HL-60 (cell line): ENCODE data around the gene MFSD6.

Experiments used
- DNase-seq, 2 experiments: peaks; one replicate each; pipeline ENCODE4 v3.0.0-alpha.2; 2010 to 2020; ENCODE audit warnings: low read depth in 1 of 2, low spot score in 1 of 2
- H3K27ac ChIP-seq: fragments of 250-450 bp; sonication (Bioruptor Pico); replicated peaks from 2 replicates; pipeline ENCODE4 v1.5.1; 2020; ENCODE audit warnings: mild to moderate bottlenecking, moderate library complexity
- H3K27me3 ChIP-seq: fragments of 250-450 bp; sonication (Bioruptor Pico); 2 replicates; pipeline ENCODE4 v1.5.1; 2021; ENCODE audit warnings: mild to moderate bottlenecking, moderate library complexity; ENCODE audit not compliant: insufficient read depth, poor library complexity, severe bottlenecking
- H3K4me3 ChIP-seq: replicated peaks from 2 replicates; pipeline ENCODE4 v1.5.1; 2011; ENCODE audit warnings: mild to moderate bottlenecking, control low read depth, low read length; ENCODE audit not compliant: insufficient read depth
- CTCF ChIP-seq: IDR thresholded peaks from one replicate; pipeline ENCODE4 v1.5.1; 2011; ENCODE audit warnings: low read length, control low read depth, inconsistent platforms; ENCODE audit not compliant: insufficient read depth
- GABPA ChIP-seq: IDR thresholded peaks from 2 replicates; pipeline ENCODE4 v1.6.1; 2012; ENCODE audit warnings: low read depth
- POLR2AphosphoS5 ChIP-seq: IDR thresholded peaks from 2 replicates; pipeline ENCODE4 v1.6.1; 2012; ENCODE audit warnings: low read depth
- REST ChIP-seq: IDR thresholded peaks from 2 replicates; pipeline ENCODE4 v1.6.1; 2012; ENCODE audit warnings: low read depth; ENCODE audit not compliant: insufficient replicate concordance
- SPI1 ChIP-seq: IDR thresholded peaks from 2 replicates; pipeline ENCODE4 v1.6.1; 2012; ENCODE audit warnings: low read depth, mild to moderate bottlenecking, borderline replicate concordance

The MFSD6 gene

DNA sequence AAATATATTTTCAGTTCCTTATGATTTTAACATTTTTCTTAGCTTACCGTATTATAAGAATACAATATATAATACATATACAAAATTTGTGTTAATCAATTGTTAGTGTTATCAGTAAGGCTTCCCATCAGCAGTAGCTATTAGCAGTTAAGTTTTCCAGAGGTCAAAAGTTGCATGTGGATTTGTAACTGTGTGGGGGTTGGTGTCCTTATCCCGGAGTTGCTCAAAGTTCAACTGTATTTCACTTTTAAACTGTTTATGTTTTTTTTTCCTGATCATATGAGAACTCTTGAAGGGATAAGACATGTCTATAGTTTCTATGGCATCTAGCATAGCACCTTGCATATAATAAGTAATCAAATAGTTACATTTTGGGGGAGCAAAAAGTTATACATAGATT lies 11.9 kb upstream of the MFSD6 start:
- Histone ChIP-seq H3K4me3 (no peak overlapping the region), H3K27me3 (peaks cover 6% of the 10 kb centered on the region), H3K27ac (no peak overlapping the region)
- no peak for DNase-seq
- TF ChIP-seq CTCF (no peak), REST (no peak), SPI1 (no peak), GABPA (no peak), POLR2AphosphoS5 (no peak)

- TF ChIP-seq REST = no peak
- no peak for TF ChIP-seq SPI1
- no peak for TF ChIP-seq GABPA
- no peak for TF ChIP-seq CTCF
- no peak for TF ChIP-seq POLR2AphosphoS5
- no peak for DNase-seq
- H3K4me3 ChIP-seq = no peak overlapping the region
- H3K27me3 ChIP-seq = peaks cover 13% of the 10 kb centered on the region
- no peak overlapping the region for H3K27ac ChIP-seq
These were observed 5.1 kb upstream of the MFSD6 start for GRCh38 chr2:190402986-190403603.

DNA sequence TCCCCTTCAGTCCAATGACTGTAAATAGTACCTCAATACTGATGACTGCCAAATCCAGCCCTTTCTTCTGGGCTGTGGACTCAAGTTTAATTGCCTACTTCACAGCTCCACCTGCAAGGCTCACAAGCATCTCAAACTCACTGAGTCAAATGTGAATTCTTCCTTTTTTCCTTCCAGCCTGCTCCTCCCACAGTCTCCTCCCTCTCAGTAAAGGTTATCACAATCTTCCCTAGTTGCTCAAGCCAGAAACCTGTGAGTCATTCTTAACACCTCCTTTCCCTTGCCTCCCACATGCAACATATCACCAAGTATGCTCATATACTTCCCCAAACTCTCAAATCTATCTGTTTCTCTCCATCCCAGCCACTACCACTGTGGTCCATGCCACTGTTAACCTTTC lies 3.7 kb upstream of the MFSD6 start:
- TF ChIP-seq POLR2AphosphoS5 (no peak), CTCF (no peak), GABPA (no peak), REST (no peak), SPI1 (no peak)
- Histone ChIP-seq H3K4me3 (no peak overlapping the region), H3K27ac (no peak overlapping the region), H3K27me3 (peaks cover 17% of the 10 kb centered on the region)
- DNase-seq = peak; percentile 47 to 72
